ENCODE results near the gene CACYBP. TPM values are rescaled to one million over a fixed set of nuclear protein-coding genes. Genes with fewer than 3 reads are reported as not detected.

Gene CACYBP
- total and polyA plus RNA-seq, 2 donors (not counting 3 experiments of a cell fraction or from before 2014, with no cell fraction given) = 29.5 to 149 TPM

- H3K27ac ChIP-seq (ENCODE audit: insufficient read depth, low read depth, low read length) = peak overlapping the region; percentile 83
- dilution Hi-C loops (cut with MboI; ENCODE audit: extremely low pct_ligation_motif_present, low sequenced_read_pairs) (no loop called here), intact Hi-C loops (cut with micrococcal nuclease) (loop anchor here (1.0 to 2.0 kb wide), 2 partner anchors 9 to 22 kb away; partner anchors contain the start of gene CACYBP)
Observed at GRCh38 chr1:174990382-174990999, 9.3 kb upstream of the CACYBP start.

GRCh38 chr1:174991473-174991872, 8.3 kb upstream of the CACYBP start:
- H3K27ac ChIP-seq (ENCODE audit: insufficient read depth, low read depth, low read length) = no peak overlapping the region
- no peak overlapping the region for H3K4me3 ChIP-seq (replicated peaks in 1 of 3; ENCODE audit: insufficient read depth in 1 of 3, low read depth in 1 of 3, low read length in 3 of 3)
- TF ChIP-seq CTCF (IDR thresholded peaks at IDR 0.05; ENCODE audit: extremely low read depth in 1 of 2, insufficient read depth in 1 of 2, low read depth in 1 of 2, low read length in 2 of 2) (no peak), JUN (IDR thresholded peaks at IDR 0.05; ENCODE audit: borderline replicate concordance, insufficient read depth, insufficient read length, low read depth) (no peak), FOS (IDR thresholded peaks at IDR 0.05; ENCODE audit: borderline replicate concordance, insufficient read depth, low read length) (no peak), POLR2AphosphoS5 (IDR thresholded peaks at IDR 0.05; ENCODE audit: insufficient read depth, low read depth, low read length) (no peak), POLR2A (IDR thresholded peaks at IDR 0.05; ENCODE audit: low read depth, low read length) (no peak)
- FAIRE-seq = no peak
- ChIA-PET CTCF (interaction anchor here (0.6 to 2.8 kb wide), 6 partner anchors 8 to 1141 kb away, joined by 3 to 8 read pairs (median 4); no protein-coding TSS in a partner anchor), POLR2A (no interaction called here)
- no peaks in the 10 kb centered on the region for H3K36me3 ChIP-seq (ENCODE audit: control insufficient read depth in 2 of 2, extremely low read depth in 1 of 2, insufficient read depth in 2 of 2, low read length in 2 of 2)
- dilution Hi-C loops (cut with MboI; ENCODE audit: extremely low pct_ligation_motif_present, low sequenced_read_pairs) (no loop called here), intact Hi-C loops (cut with micrococcal nuclease) (loop anchor here (2.0 kb wide), 1 partner anchor 23 kb away; no protein-coding TSS in a partner anchor)
- peaks cover 30% of the 10 kb centered on the region for H3K4me1 ChIP-seq (ENCODE audit: control insufficient read depth, extremely low read depth, insufficient read depth, low read length)
- DNase-seq (ENCODE audit: low read depth, low spot score) = peak; percentile 66
- H3K9me3 ChIP-seq (replicated peaks; ENCODE audit: control insufficient read depth, insufficient read depth, low read length) = no peaks in the 10 kb centered on the region
- no peaks in the 10 kb centered on the region for H3K9me1 ChIP-seq (replicated peaks; ENCODE audit: control insufficient read depth, extremely low read depth, insufficient read depth, low read length)
- no peaks in the 10 kb centered on the region for H3K27me3 ChIP-seq (ENCODE audit: control insufficient read depth in 2 of 2, insufficient read depth in 2 of 2, low read length in 2 of 2)
- peak overlapping the region; percentile 99 for H3K4me2 ChIP-seq (ENCODE audit: insufficient read depth, low read length)
- H4K20me1 ChIP-seq (replicated peaks; ENCODE audit: control insufficient read depth, extremely low read depth, insufficient read depth, low read length) = no peaks in the 10 kb centered on the region
- no peak overlapping the region for H2AFZ ChIP-seq (ENCODE audit: low read depth, low read length)
- no peak overlapping the region for H3K9ac ChIP-seq (replicated peaks; ENCODE audit: extremely low read depth, insufficient read depth, low read length)
- no TSS peak for BruUV-seq (replicated peaks)
- no peaks in the 10 kb centered on the region for H3K79me2 ChIP-seq (ENCODE audit: control insufficient read depth, insufficient read depth, low read length)

More at GRCh38 chr1:174990382-174990999, 9.3 kb upstream of the CACYBP start:
- BruUV-seq (replicated peaks) = TSS peak; percentile 90
- Histone ChIP-seq H3K36me3 (ENCODE audit: control insufficient read depth in 2 of 2, extremely low read depth in 1 of 2, insufficient read depth in 2 of 2, low read length in 2 of 2) (no peaks in the 10 kb centered on the region), H3K9me3 (replicated peaks; ENCODE audit: control insufficient read depth, insufficient read depth, low read length) (no peaks in the 10 kb centered on the region), H3K4me3 (replicated peaks in 1 of 3; ENCODE audit: insufficient read depth in 1 of 3, low read depth in 1 of 3, low read length in 3 of 3) (peak overlapping the region; percentile 46 to 91 (median 80)), H3K27me3 (ENCODE audit: control insufficient read depth in 2 of 2, insufficient read depth in 2 of 2, low read length in 2 of 2) (no peaks in the 10 kb centered on the region), H3K4me2 (ENCODE audit: insufficient read depth, low read length) (peak overlapping the region; percentile 99), H3K4me1 (ENCODE audit: control insufficient read depth, extremely low read depth, insufficient read depth, low read length) (peaks cover 22% of the 10 kb centered on the region), H4K20me1 (replicated peaks; ENCODE audit: control insufficient read depth, extremely low read depth, insufficient read depth, low read length) (no peaks in the 10 kb centered on the region), H3K79me2 (ENCODE audit: control insufficient read depth, insufficient read depth, low read length) (no peaks in the 10 kb centered on the region), H3K9ac (replicated peaks; ENCODE audit: extremely low read depth, insufficient read depth, low read length) (peak overlapping the region; percentile 84), H2AFZ (ENCODE audit: low read depth, low read length) (peak overlapping the region; percentile 94), H3K9me1 (replicated peaks; ENCODE audit: control insufficient read depth, extremely low read depth, insufficient read depth, low read length) (no peaks in the 10 kb centered on the region)
- TF ChIP-seq JUN (IDR thresholded peaks at IDR 0.05; ENCODE audit: borderline replicate concordance, insufficient read depth, insufficient read length, low read depth) (no peak), POLR2AphosphoS5 (IDR thresholded peaks at IDR 0.05; ENCODE audit: insufficient read depth, low read depth, low read length) (peak; percentile 20), EZH2 (IDR thresholded peaks at IDR 0.05; ENCODE audit: borderline replicate concordance, low read depth, low read length, severe bottlenecking) (no peak), POLR2A (IDR thresholded peaks at IDR 0.05; ENCODE audit: low read depth, low read length) (peak; percentile 21)
- POLR2A ChIA-PET = no interaction called here
- FAIRE-seq (peak; percentile 80), DNase-seq (ENCODE audit: low read depth, low spot score) (peak; percentile 88)
- CTCF ChIA-PET = interaction anchor here (1.5 to 2.0 kb wide), 3 partner anchors 9 to 220 kb away, joined by 5 to 17 read pairs (median 9); no protein-coding TSS in a partner anchor
